Effector memory CD4-positive, alpha-beta T cell (primary cell): Measurements from ENCODE around the gene FAM83C.
A peak's percentile ranks its signal among the peaks of the same experiment; 100 is the strongest.
"Not testable (repeated sequence)": the region's sequence is repeated elsewhere in the genome, so short reads cannot be mapped to it uniquely, and the experiment has no call there.

Experiments used
- DNase-seq, 3 donors: peaks; one replicate each; pipeline ENCODE4 v3.0.0-alpha.2; 2020
- H3K27ac ChIP-seq: 2 replicates; pipeline ENCODE4 v1.7.0; 2013; ENCODE audit warnings: mild to moderate bottlenecking, low read length, moderate library complexity; ENCODE audit not compliant: insufficient read depth, poor library complexity, severe bottlenecking
- H3K27me3 ChIP-seq: replicated peaks from 2 replicates; pipeline ENCODE4 v1.7.0; 2013; ENCODE audit warnings: mild to moderate bottlenecking, low read length; ENCODE audit not compliant: insufficient read depth, control insufficient read depth, poor library complexity, severe bottlenecking
- H3K36me3 ChIP-seq: 2 replicates; pipeline ENCODE4 v1.7.0; 2013; ENCODE audit warnings: mild to moderate bottlenecking, low read length, moderate library complexity; ENCODE audit not compliant: control insufficient read depth, insufficient read depth
- H3K4me1 ChIP-seq: 2 replicates; pipeline ENCODE4 v1.7.0; 2013; ENCODE audit warnings: low read length, mild to moderate bottlenecking; ENCODE audit not compliant: control insufficient read depth, insufficient read depth, poor library complexity, severe bottlenecking
- H3K4me3 ChIP-seq: 2 replicates; pipeline ENCODE4 v1.7.0; 2013; ENCODE audit warnings: low read length, low read depth, mild to moderate bottlenecking; ENCODE audit not compliant: insufficient read depth, poor library complexity, severe bottlenecking
- H3K9me3 ChIP-seq: 2 replicates; pipeline ENCODE4 v1.7.0; 2013; ENCODE audit warnings: mild to moderate bottlenecking, low read length, moderate library complexity; ENCODE audit not compliant: control insufficient read depth

Gene FAM83C

GRCh38 chr20:35263532-35264341, 28.5 kb downstream of the FAM83C start:
- H3K36me3 ChIP-seq, result peaks cover 8% of the 10 kb centered on the region
- DNase-seq, result no peak
- H3K4me1 ChIP-seq, result no peaks in the 10 kb centered on the region
- H3K9me3 ChIP-seq, result no peaks in the 10 kb centered on the region
- no peaks in the 10 kb centered on the region for H3K27me3 ChIP-seq
- no peak overlapping the region for H3K27ac ChIP-seq
- no peak overlapping the region for H3K4me3 ChIP-seq

GRCh38 chr20:35262731-35263531, 29.3 kb downstream of the FAM83C start:
- DNase-seq, H3K4me1 ChIP-seq, H3K4me3 ChIP-seq, H3K36me3 ChIP-seq, H3K27me3 ChIP-seq, H3K9me3 ChIP-seq, H3K27ac ChIP-seq: not testable (repeated sequence)

GRCh38 chr20:35262321-35262720, 29.9 kb downstream of the FAM83C start:
- not testable (repeated sequence) for H3K27ac ChIP-seq, H3K4me1 ChIP-seq, H3K4me3 ChIP-seq, H3K27me3 ChIP-seq, H3K9me3 ChIP-seq, H3K36me3 ChIP-seq, DNase-seq

- Histone ChIP-seq H3K9me3 (no peaks in the 10 kb centered on the region), H3K27me3 (no peaks in the 10 kb centered on the region), H3K4me1 (no peaks in the 10 kb centered on the region)
These were observed 31.8 kb downstream of the FAM83C start for GRCh38 chr20:35260426-35260825.

GRCh38 chr20:35257175-35257909, 34.9 kb downstream of the FAM83C start:
- Histone ChIP-seq H3K9me3 (no peaks in the 10 kb centered on the region), H3K4me1 (no peaks in the 10 kb centered on the region), H3K27me3 (no peaks in the 10 kb centered on the region), H3K36me3 (no peaks in the 10 kb centered on the region), H3K4me3 (no peak overlapping the region), H3K27ac (no peak overlapping the region)
- DNase-seq, result no peak

More at GRCh38 chr20:35260426-35260825, 31.8 kb downstream of the FAM83C start:
- H3K27ac ChIP-seq, result no peak overlapping the region
- no peak for DNase-seq
- no peak overlapping the region for H3K4me3 ChIP-seq
- peaks cover 4% of the 10 kb centered on the region for H3K36me3 ChIP-seq

GRCh38 chr20:35254448-35254999, 37.7 kb downstream of the FAM83C start:
- Histone ChIP-seq H3K4me3 (no peak overlapping the region), H3K9me3 (no peaks in the 10 kb centered on the region), H3K27me3 (no peaks in the 10 kb centered on the region), H3K27ac (no peak overlapping the region), H3K36me3 (no peaks in the 10 kb centered on the region), H3K4me1 (peaks cover 5% of the 10 kb centered on the region)
- no peak for DNase-seq

GRCh38 chr20:35253010-35253409, 39.2 kb downstream of the FAM83C start:
- peaks cover 5% of the 10 kb centered on the region for H3K4me1 ChIP-seq
- H3K27me3 ChIP-seq, result no peaks in the 10 kb centered on the region
- H3K36me3 ChIP-seq, result no peaks in the 10 kb centered on the region
- H3K4me3 ChIP-seq, result no peak overlapping the region
- no peak for DNase-seq
- peak overlapping the region; percentile 60 for H3K27ac ChIP-seq
- no peaks in the 10 kb centered on the region for H3K9me3 ChIP-seq

GRCh38 chr20:35252598-35252997, 39.6 kb downstream of the FAM83C start:
- H3K4me1 ChIP-seq, H3K9me3 ChIP-seq, DNase-seq, H3K36me3 ChIP-seq, H3K27me3 ChIP-seq, H3K4me3 ChIP-seq: not testable (repeated sequence)
- peak overlapping the region; percentile 60 for H3K27ac ChIP-seq

GRCh38 chr20:35252037-35252461, 40.2 kb downstream of the FAM83C start:
- Histone ChIP-seq H3K9me3 (no peaks in the 10 kb centered on the region), H3K36me3 (no peaks in the 10 kb centered on the region), H3K27ac (peak overlapping the region; percentile 60), H3K27me3 (no peaks in the 10 kb centered on the region), H3K4me3 (no peak overlapping the region), H3K4me1 (peaks cover 5% of the 10 kb centered on the region)
- peak; percentile 9 to 34 (median 13) for DNase-seq
